NT2/D1 (cell line): Measurements from ENCODE around the gene ACSM3.
"Not testable (repeated sequence)": the region's sequence is repeated elsewhere in the genome, so short reads cannot be mapped to it uniquely, and the experiment has no call there.

ENCODE experiments used
- DNase-seq: peaks from one replicate; pipeline ENCODE4 v3.0.0-alpha.2; 2011; ENCODE audit warnings: low read depth, low spot score
- H3K27me3 ChIP-seq: 2 replicates; pipeline ENCODE4 v1.6.0; 2011; ENCODE audit warnings: mild to moderate bottlenecking; ENCODE audit not compliant: insufficient read length, insufficient read depth
- H3K36me3 ChIP-seq: 2 replicates; pipeline ENCODE4 v1.6.1; 2011; ENCODE audit warnings: mild to moderate bottlenecking, low read length, mixed read lengths; ENCODE audit not compliant: insufficient read depth, insufficient read length
- H3K4me1 ChIP-seq: 2 replicates; pipeline ENCODE4 v1.5.1; 2011; ENCODE audit not compliant: insufficient read depth, insufficient read length
- H3K4me3 ChIP-seq: 2 replicates; pipeline ENCODE4 v1.5.1; 2011; ENCODE audit warnings: low read depth; ENCODE audit not compliant: insufficient read length
- H3K9ac ChIP-seq: 2 replicates; pipeline ENCODE4 v1.6.0; 2011; ENCODE audit warnings: low read depth; ENCODE audit not compliant: insufficient read length
- H3K9me3 ChIP-seq: 2 replicates; pipeline ENCODE4 v1.5.1; 2011; ENCODE audit warnings: mild to moderate bottlenecking, low read length; ENCODE audit not compliant: insufficient read depth
- SUZ12 ChIP-seq: IDR thresholded peaks from 2 replicates; pipeline ENCODE4 v1.6.1; 2011; ENCODE audit not compliant: insufficient read length, insufficient read depth; ENCODE audit errors: extremely low read depth
- YY1 ChIP-seq: IDR thresholded peaks from 2 replicates; pipeline ENCODE4 v1.6.1; 2011; ENCODE audit not compliant: insufficient read length, insufficient read depth
- ZNF274 ChIP-seq: IDR thresholded peaks from 2 replicates; pipeline ENCODE4 v1.6.1; 2011; ENCODE audit warnings: mild to moderate bottlenecking, low read depth, low read length

Gene ACSM3

GRCh38 chr16:20763461-20764232 lies at the start of gene ACSM3:
ACSM3 (plus strand) TSS chr16:20764014; CDS start chr16:20770035, 6,021 bp downstream.
- no peaks in the 10 kb centered on the region for H3K36me3 ChIP-seq
- no peak within 1 kb of the TSS for H3K9ac ChIP-seq
- DNase-seq: no peak

DNA sequence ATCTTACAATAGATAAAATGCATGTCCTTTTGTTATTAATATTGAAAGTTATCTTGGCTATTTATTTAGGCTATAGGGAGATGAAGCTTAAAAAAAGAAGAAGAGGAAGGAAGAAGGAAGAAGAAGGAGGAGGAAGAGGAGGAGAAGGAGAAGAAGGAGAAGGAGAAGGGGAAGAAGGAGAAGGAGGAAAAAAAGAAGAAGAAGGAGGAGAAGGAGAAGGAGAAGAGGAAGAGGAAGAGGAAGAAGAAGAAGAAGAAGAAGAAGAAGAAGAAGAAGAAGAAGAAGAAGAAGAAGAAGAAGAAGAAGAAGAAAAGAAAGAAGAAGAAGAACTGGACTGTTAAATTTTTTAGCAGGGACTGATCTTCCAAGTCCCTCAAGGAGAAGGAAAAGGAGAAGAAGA lies 46.1 kb upstream of the ACSM3 start:
- H3K4me3 ChIP-seq, H3K36me3 ChIP-seq, H3K9me3 ChIP-seq, H3K27me3 ChIP-seq, DNase-seq, H3K9ac ChIP-seq, H3K4me1 ChIP-seq: not testable (repeated sequence)

More at GRCh38 chr16:20763461-20764232, at the start of gene ACSM3:
- no peaks in the 10 kb centered on the region for H3K27me3 ChIP-seq
- TF ChIP-seq ZNF274 (no peak), SUZ12 (no peak), YY1 (no peak)
- H3K9me3 ChIP-seq: peaks cover 12% of the 10 kb centered on the region
- no peaks in the 10 kb centered on the region for H3K4me1 ChIP-seq
- peak within 1 kb of the TSS; percentile 6 for H3K4me3 ChIP-seq

- H3K4me3 ChIP-seq: no peak overlapping the region
- no peaks in the 10 kb centered on the region for H3K27me3 ChIP-seq
- DNase-seq: no peak
- no peak for TF ChIP-seq SUZ12
- no peak for TF ChIP-seq YY1
- TF ChIP-seq ZNF274: no peak
- no peaks in the 10 kb centered on the region for H3K36me3 ChIP-seq
- no peak overlapping the region for H3K9ac ChIP-seq
- H3K4me1 ChIP-seq: no peaks in the 10 kb centered on the region
- H3K9me3 ChIP-seq: 0 out of 2 replicates have a peak, but pooled peaks cover 4% of the 10 kb centered on the region
Measured at GRCh38 chr16:20720251-20720650, 43.6 kb upstream of the ACSM3 start.

GRCh38 chr16:20726661-20727060 lies 37.2 kb upstream of the ACSM3 start:
- Histone ChIP-seq H3K27me3 (no peaks in the 10 kb centered on the region), H3K4me1 (no peaks in the 10 kb centered on the region), H3K9ac (no peak overlapping the region), H3K4me3 (no peak overlapping the region), H3K9me3 (no peaks in the 10 kb centered on the region), H3K36me3 (no peaks in the 10 kb centered on the region)
- TF ChIP-seq SUZ12 (no peak), ZNF274 (no peak), YY1 (no peak)
- no peak for DNase-seq

DNA sequence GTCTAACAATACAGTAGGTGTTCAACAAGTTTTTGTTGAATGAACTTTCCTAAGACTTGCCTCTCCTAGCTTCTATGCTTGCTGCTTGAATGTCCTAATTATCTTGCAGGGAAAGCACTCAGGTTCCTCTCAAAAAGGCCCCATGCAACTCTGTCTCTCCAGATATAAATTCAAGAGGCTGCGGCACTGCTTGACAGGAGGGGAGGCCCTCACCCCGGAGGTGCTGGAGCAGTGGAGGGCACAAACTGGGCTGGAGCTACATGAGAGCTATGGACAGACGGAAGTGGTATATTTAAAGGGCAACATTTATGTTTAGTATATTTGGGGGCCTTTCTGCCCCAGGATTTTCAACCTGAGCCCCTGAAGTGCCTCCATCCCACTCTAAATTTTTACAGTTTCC lies 36.6 kb upstream of the ACSM3 start:
- Histone ChIP-seq H3K27me3 (no peaks in the 10 kb centered on the region), H3K4me3 (no peak overlapping the region), H3K4me1 (no peaks in the 10 kb centered on the region), H3K36me3 (no peaks in the 10 kb centered on the region), H3K9me3 (no peaks in the 10 kb centered on the region), H3K9ac (no peak overlapping the region)
- TF ChIP-seq ZNF274: no peak
- no peak for TF ChIP-seq SUZ12
- TF ChIP-seq YY1: no peak
- DNase-seq: no peak

DNA sequence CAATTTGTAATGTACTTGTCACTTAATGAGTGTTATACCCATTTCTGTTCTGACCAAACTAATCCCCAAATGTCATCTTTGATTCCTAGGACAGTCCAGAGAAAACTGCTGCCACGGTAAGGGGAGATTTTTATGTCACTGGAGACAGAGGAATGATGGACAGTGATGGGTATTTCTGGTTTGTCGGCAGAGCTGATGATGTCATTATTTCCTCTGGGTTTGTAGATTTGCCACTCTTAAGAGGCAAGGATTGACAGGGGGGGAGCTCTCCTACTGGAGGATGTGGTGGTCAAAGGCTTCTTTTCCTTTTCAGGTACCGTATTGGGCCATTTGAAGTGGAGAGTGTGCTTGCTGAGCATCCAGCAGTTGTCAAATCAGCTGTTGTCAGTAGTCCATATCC lies 34.7 kb upstream of the ACSM3 start:
- DNase-seq: no peak
- TF ChIP-seq SUZ12: no peak
- no peak for TF ChIP-seq ZNF274
- TF ChIP-seq YY1: no peak

GRCh38 chr16:20734056-20734455 lies 29.8 kb upstream of the ACSM3 start:
- Histone ChIP-seq H3K27me3 (no peaks in the 10 kb centered on the region), H3K9ac (no peak overlapping the region), H3K4me3 (no peak overlapping the region), H3K36me3 (peaks cover 49% of the 10 kb centered on the region), H3K4me1 (no peaks in the 10 kb centered on the region), H3K9me3 (no peaks in the 10 kb centered on the region)
- no peak for DNase-seq
- TF ChIP-seq SUZ12 (no peak), YY1 (no peak), ZNF274 (no peak)

More for the DNA sequence above, 34.7 kb upstream of the ACSM3 start:
- Histone ChIP-seq H3K27me3 (no peaks in the 10 kb centered on the region), H3K9ac (no peak overlapping the region), H3K4me3 (no peak overlapping the region), H3K36me3 (no peaks in the 10 kb centered on the region), H3K9me3 (no peaks in the 10 kb centered on the region), H3K4me1 (no peaks in the 10 kb centered on the region)
